D721Med (cell line): ENCODE measurements around the gene TMPRSS12.

Source experiments
- DNase-seq: peaks from one replicate; pipeline ENCODE4 v3.0.0; 2011; ENCODE audit warnings: low spot score; ENCODE audit not compliant: insufficient read length
- FAIRE-seq: peaks from 2 replicates; lab custom pipeline; 2011; peaks lifted over from hg19 to GRCh38; lab: Jason Lieb, UNC
- TF ChIP-seq, protein P1 (sequence below): IDR thresholded peaks from 2 replicates; pipeline ENCODE4 v1.5.1; 2012; ENCODE audit warnings: mild to moderate bottlenecking, control low read depth; ENCODE audit not compliant: insufficient read depth; ENCODE audit errors: missing control alignments

Gene TMPRSS12

DNA sequence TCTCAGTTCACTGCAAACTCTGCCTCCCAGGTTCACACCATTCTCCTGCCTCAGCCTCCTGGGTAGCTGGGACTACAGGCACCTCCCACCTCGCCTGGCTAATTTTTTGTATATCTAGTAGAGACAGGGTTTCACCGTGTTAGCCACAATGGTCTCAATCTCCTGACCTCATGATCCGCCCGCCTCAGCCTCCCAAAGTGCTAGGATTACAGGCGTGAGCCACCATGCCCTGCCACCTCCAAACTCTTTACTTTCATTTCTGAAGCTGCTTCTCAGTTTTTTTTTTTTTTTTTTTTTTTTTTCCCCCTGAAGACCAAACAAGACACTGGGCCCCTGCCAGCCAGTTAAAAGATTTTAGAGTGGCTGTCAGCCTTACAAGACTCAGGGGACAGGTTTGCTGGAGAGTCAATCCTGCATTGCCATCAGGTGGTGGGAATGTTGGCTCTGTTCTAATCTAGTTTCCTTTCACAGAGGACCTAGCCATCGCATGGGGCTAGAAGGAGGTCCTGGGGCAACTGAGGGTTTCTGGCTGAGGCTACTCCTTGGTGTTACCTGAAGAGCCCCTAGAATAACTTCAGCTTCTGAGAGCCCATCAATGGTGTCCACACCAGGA is 72.3 kb downstream of the TMPRSS12 start:
- DNase-seq (no peak), FAIRE-seq (no peak)
- TF ChIP-seq, protein P1, sequence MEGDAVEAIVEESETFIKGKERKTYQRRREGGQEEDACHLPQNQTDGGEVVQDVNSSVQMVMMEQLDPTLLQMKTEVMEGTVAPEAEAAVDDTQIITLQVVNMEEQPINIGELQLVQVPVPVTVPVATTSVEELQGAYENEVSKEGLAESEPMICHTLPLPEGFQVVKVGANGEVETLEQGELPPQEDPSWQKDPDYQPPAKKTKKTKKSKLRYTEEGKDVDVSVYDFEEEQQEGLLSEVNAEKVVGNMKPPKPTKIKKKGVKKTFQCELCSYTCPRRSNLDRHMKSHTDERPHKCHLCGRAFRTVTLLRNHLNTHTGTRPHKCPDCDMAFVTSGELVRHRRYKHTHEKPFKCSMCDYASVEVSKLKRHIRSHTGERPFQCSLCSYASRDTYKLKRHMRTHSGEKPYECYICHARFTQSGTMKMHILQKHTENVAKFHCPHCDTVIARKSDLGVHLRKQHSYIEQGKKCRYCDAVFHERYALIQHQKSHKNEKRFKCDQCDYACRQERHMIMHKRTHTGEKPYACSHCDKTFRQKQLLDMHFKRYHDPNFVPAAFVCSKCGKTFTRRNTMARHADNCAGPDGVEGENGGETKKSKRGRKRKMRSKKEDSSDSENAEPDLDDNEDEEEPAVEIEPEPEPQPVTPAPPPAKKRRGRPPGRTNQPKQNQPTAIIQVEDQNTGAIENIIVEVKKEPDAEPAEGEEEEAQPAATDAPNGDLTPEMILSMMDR, result no peak

DNA sequence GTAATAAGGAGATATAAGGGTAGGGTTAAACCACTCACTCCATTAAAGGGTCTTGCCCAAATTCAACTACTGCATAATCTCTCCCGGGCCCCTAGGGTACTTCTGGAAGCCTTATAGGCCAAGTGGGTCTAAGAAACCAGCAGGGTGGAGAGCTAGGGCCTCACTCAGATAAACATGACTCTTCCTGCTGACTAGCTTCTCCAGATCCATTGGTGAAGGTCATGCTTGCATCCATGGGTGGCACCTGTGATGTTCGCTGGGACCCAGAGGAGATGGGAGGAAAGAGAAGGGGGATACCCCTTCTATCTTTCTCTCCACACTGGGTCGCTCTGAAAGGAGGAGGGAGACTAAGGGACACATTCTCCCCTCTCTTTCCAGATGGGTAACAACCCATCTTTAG is 73.6 kb downstream of the TMPRSS12 start:
- TF ChIP-seq, protein P1, result no peak
- DNase-seq, result no peak
- no peak for FAIRE-seq

DNA sequence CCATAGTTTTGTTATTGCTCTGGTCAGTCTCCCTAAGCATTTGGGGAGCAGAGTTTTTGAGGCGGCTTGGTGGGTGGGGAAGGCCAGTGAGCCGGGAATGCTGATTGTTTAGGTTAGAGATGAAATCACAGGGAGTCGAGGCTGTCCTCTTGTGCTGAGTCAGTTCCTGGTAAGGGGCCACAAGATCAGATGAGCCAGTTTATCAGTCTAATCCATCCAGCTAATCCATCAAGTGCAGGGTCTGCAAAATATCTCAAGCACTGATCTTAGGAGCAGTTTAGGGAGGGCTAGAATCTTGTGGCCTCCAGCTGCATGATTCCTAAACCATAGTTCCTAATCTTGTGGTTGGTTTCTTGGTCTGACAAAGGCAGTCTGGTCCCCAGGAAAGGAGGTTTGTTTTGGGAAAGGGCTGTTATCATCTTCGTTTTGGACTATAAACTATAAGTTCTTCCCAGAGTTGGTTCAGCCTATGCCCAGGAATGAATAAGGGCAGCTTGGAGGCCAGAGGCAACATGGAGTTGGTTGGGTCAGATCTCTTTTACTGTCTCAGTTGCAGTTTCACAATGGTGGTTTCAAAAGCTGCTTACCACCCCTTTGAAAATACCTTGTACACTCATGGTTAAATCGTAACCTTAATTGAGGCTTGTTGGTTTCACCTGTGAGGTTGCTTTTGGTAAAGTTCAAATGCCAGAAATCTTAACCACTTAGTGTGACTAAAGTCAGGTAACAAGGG is 76.0 kb downstream of the TMPRSS12 start:
- DNase-seq, result no peak
- TF ChIP-seq, protein P1, result no peak
- FAIRE-seq, result no peak

DNA sequence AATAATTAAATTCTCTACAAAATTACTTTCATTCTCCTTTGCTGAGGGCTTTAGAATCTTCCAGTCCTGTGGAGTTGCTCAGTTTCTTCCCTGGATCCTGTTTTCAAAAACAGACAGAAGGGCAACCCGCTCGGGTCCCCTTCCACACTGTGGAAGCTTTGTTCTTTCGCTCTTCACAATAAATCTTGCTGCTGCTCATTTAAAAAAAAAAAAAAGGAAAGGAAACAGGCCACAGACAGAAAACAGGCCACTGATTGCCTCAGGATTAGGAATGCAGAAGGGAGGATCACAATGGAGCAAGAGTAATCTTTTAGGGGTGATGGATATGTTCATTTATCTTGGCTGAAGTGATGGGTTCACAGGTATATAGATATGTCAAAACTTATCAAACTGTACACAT is 80.1 kb downstream of the TMPRSS12 start:
- FAIRE-seq, result no peak
- DNase-seq, result no peak
- TF ChIP-seq, protein P1, result no peak

DNA sequence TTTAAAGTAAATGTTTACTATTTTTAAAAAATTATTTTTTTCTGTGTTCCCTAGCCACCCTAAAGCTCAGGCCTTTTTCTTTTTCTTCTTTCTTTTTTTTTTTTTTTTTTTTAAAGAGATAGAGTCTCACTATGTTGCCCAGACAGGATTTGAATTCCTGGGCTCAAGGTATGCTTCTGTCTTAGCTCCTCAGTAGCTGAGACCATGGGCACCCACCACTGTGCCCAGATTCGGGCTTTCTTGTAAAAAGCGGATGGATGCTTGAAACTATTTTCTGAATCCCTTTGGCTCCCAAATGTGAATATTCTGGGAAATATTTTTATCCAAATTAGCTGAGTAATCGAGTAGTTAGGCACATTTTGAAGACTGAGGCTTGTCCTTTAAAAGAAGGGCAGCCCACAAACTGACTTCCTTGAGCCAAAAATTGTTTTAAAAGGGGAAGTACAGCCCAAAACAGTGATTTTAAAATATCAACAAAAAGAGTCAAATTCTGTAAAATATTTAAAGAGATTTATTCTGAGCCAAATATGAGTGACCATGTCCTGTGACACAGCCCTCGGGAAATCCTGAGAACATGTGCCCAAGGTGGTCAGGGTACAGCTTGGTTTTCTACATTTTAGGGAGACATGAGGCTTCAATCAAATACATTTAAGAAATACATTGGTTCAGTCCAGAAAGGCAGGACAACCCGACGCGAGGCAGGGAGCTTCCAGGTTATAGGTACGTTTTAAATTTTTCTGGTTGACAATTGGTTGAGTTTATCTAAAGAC is 80.8 kb downstream of the TMPRSS12 start:
- FAIRE-seq, result no peak
- TF ChIP-seq, protein P1, result no peak
- no peak for DNase-seq

DNA sequence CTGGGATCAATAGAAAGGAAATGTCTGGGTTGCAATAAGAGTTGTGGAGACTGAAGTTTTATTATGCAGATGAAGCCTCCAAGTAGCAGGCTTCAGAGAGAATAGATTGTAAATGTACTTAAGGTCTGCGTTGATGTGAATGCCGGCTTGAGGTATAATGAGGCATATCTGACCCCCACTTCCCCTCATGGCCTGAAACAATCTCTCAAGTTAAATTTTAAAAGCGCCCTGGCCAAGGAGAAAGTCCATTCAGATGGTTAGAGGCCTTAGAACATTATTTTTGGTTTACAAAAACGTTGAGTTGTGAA is 81.4 kb downstream of the TMPRSS12 start:
- TF ChIP-seq, protein P1, result no peak
- FAIRE-seq (no peak), DNase-seq (no peak)
